GM21723 (cell line): Measurements from ENCODE around the gene TOP2B.

Experiments
- ATAC-seq: cut with Tn5 transposase; IDR thresholded peaks from one replicate; pipeline ENCODE4 v1.9.1; 2021; ENCODE audit warnings: mild to moderate bottlenecking, moderate library complexity; ENCODE audit not compliant: unreplicated experiment

The TOP2B gene, protein sequence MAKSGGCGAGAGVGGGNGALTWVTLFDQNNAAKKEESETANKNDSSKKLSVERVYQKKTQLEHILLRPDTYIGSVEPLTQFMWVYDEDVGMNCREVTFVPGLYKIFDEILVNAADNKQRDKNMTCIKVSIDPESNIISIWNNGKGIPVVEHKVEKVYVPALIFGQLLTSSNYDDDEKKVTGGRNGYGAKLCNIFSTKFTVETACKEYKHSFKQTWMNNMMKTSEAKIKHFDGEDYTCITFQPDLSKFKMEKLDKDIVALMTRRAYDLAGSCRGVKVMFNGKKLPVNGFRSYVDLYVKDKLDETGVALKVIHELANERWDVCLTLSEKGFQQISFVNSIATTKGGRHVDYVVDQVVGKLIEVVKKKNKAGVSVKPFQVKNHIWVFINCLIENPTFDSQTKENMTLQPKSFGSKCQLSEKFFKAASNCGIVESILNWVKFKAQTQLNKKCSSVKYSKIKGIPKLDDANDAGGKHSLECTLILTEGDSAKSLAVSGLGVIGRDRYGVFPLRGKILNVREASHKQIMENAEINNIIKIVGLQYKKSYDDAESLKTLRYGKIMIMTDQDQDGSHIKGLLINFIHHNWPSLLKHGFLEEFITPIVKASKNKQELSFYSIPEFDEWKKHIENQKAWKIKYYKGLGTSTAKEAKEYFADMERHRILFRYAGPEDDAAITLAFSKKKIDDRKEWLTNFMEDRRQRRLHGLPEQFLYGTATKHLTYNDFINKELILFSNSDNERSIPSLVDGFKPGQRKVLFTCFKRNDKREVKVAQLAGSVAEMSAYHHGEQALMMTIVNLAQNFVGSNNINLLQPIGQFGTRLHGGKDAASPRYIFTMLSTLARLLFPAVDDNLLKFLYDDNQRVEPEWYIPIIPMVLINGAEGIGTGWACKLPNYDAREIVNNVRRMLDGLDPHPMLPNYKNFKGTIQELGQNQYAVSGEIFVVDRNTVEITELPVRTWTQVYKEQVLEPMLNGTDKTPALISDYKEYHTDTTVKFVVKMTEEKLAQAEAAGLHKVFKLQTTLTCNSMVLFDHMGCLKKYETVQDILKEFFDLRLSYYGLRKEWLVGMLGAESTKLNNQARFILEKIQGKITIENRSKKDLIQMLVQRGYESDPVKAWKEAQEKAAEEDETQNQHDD (N-terminal part only)

GRCh38 chr3:25664812-25665314, at the start of gene TOP2B:
Gene TOP2B (minus strand): TSS chr3:25664907. CDS start chr3:25664297, 610 bp downstream.
- peak; percentile 86 for ATAC-seq

GRCh38 chr3:25713341-25713985, 48.8 kb upstream of the TOP2B start:
- no peak for ATAC-seq

GRCh38 chr3:25711090-25711489, 46.4 kb upstream of the TOP2B start:
- no peak for ATAC-seq

DNA sequence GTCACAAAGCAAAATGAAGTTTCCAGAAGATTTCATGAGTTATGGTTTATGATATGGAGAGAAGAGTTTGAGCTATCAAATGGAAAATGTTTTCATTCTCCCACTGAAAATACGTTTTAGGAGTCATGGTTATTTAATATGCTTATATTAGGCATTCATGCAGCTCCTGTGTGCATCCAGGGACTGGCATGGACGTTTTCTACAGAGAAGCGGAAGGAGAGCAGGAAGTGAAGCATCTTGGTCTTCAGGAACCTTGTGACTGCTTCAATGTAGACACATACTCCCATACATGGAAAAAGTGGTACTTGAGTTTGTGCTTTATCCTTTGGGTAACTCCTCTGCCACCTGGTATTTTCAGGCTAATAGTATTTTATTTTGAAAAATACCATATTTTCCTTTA, 43.3 kb upstream of the TOP2B start:
- ATAC-seq, result no peak

DNA sequence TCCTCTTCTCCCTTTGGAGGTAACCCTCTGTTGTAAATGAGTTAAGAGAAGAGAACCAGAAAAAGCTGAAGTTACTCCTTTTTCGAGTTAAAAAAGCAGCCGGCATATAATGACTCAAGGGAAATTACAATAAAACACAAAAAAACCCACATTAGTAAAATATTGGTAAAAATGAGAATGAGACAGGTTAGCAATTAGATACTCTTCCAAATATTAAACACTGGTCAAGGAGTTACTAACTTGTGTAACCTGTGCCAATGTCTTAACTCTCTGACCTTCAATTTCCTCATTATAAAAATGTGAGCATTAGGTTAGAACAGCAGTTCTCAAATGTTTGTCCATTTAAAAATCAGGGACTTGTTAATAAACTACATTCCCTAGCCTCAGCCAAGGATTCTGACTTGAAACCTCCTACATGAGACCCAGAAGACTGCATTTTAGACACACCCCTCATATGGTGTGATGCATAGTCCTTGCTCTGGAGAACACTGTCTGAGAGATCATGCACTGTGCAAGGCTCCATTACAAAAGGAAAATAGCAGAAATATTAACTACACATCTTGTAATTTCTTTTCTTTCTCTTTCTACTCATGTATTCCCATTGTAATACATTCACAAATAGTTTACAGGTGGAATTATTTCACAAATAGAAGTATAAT, 42.7 kb upstream of the TOP2B start:
- no peak for ATAC-seq

DNA sequence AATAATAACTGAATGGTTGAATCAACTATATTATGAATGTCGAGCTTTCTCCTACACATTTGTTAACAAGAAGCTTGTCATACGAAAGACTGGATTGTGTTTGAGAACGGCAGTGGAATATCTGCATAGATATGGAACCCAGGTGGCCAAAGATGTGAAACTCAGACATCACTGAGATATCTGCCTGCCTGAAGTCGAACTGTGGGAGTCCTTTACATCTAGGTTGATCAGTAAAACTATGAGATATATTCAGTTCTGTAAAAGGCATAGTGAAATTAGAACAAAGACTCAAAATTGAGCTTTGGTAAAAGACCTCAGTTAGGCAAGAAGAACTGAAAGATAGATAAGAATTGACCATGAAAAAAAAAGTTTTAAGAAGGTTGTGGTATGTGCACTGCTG, 41.5 kb upstream of the TOP2B start:
- no peak for ATAC-seq

GRCh38 chr3:25697553-25697952, 32.8 kb upstream of the TOP2B start:
- no peak for ATAC-seq

GRCh38 chr3:25695731-25696420, 31.2 kb upstream of the TOP2B start:
- ATAC-seq, result no peak

DNA sequence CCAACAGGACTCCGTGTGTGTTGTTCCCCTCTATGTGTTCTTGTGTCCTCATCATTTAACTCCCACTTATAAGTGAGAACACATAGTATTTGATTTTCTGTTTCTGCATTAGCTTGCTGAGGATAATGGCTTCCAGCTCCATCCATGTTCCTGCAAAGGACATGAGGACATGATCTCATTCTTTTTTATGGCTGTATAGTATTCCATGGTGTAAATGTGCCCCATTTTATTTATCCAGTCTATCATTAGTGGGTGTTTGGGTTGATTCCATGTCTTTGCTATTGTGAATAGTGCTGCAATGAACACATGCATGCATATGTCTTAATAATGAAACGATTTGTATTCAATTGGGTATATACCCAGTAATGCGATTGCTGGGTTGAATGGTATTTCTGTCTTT, 28.5 kb upstream of the TOP2B start:
- no peak for ATAC-seq

- no peak for ATAC-seq
These were observed 27.6 kb upstream of the TOP2B start for GRCh38 chr3:25692341-25692740.

- ATAC-seq, result no peak
These were observed 26.2 kb upstream of the TOP2B start for GRCh38 chr3:25690768-25691533.

DNA sequence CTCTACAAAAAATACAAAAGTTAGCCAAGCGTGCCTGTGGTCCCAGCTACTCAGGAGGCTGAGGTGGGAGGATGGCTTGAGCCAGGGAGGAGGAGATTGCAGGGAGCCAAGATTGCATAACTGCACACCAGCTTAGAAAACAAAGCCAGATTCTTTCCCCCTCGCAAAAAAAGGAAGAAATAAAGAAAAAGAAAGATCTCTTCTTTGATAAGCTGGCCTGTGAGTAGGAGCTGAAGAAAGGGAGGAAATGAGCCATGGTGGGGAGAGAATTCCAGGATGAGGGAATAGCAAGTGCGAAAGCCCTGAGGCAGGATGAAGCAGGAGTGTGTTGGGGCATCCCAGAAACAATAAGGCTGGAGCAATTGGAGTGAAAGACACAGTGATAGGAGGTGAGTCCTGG, 24.5 kb upstream of the TOP2B start:
- ATAC-seq, result no peak

- ATAC-seq, result no peak
These were observed 23.0 kb upstream of the TOP2B start for GRCh38 chr3:25687742-25688141.

DNA sequence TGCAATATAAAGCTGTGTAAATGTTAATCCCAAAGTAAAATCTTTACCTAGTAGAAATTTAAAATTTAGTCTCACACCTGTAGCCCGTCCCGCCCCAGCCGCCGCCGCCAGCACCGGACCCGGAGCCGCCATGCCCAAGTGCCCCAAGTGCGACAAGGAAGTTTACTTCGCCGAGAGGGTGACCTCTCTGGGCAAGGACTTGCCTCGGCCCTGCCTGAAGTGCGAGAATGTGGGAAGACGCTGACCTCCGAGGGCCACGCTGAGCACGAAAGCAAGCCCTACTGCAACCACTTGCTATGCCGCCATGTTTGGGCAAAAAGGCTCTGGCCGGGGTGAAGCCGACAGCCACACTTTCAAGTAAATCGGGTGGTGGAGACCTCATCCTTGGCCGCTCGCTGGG, 22.1 kb upstream of the TOP2B start:
- no peak for ATAC-seq

DNA sequence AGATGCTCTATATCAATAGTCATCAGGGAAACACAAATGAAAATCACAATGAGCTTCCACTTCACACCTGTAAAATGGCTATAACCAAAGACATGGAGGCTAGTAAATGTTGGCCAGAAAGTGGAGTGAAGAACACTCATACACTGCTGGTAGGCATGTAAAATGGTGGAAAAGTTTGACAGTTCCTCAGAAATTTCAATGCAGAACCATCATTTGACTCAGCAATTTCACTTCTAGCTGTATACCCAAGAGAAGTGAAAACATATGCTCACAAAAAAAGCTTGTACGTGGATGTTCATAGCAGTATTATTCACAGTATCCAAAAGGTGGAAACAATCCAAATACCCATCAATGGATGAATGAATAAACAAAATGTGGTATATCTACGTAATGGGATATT, 19.2 kb upstream of the TOP2B start:
- ATAC-seq, result no peak

- no peak for ATAC-seq
These were observed 18.7 kb upstream of the TOP2B start for GRCh38 chr3:25683410-25683809.

DNA sequence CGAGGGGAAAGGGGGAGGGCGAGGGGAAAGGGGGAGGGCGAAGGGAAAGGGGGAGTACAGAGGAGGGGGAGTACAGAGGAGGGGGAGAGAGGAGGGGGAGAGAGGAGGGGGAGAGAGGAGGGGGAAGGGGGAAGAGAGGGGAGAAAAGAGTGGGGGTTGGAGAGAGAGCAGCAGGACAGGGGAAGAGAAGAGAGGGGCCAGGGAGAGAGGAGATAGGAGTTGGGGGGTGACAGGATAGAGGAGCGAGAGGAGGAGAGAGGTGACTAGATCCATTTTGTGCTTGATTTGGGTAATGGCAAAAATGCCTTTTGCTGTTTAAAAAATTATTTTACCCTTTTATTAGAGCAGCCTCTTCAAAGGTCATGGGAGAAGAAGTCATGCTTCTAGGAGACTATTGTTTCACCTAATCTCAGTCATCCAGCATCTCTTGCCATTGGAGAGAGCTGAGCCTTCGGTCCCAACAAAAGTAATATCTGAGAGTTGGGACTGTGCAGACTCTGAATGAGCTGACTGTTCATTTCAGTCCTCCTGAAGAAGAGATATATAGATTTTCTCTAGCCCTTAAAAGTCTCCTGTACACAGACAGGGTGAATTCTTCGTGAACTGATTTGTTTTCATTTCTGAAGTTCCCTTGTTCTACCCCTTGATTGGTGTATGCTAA, 15.1 kb upstream of the TOP2B start:
- no peak for ATAC-seq

GRCh38 chr3:25679166-25679565, 14.5 kb upstream of the TOP2B start:
- ATAC-seq, result no peak
